ENCODE data around the gene FAM50B.

Gene FAM50B

GRCh38 chr6:3898265-3898994 lies 49.3 kb downstream of the FAM50B start:
- no peak for DNase-seq

- DNase-seq = no peak
Observed at GRCh38 chr6:3899061-3899460, 49.9 kb downstream of the FAM50B start.

- DNase-seq = no peak
Observed at GRCh38 chr6:3899970-3900439, 50.8 kb downstream of the FAM50B start.

All from activated effector memory CD4-positive, alpha-beta T cell treated with anti-CD3 and anti-CD28 coated beads, Interleukin-2, amount 50 U/mL, for 16 hours (primary cell).